Fibroblast of skin of abdomen (primary cell): Measurements from ENCODE around the gene C1GALT1C1L. TPM values are rescaled to one million over a fixed set of nuclear protein-coding genes. Genes with fewer than 3 reads are reported as not detected.
A peak's percentile ranks its signal among the peaks of the same experiment; 100 is the strongest.
"Not testable (repeated sequence)": the region's sequence is repeated elsewhere in the genome, so short reads cannot be mapped to it uniquely, and the experiment has no call there.

Source experiments
- DNase-seq: peaks from one replicate; pipeline ENCODE4 v3.0.0-alpha.2; 2013
- polyA plus RNA-seq, 2 experiments: library from polyadenylated mRNA; unstranded; fragments of 120-200 nt; gene quantifications; one replicate each; pipeline ENCODE4 v1.2.1, GENCODE V29; 2013; ENCODE audit not compliant: insufficient read length in 2 of 2

The C1GALT1C1L gene
- polyA plus RNA-seq (2013, experiment 1 of 2; ENCODE audit: insufficient read length), result 0.54 TPM
- 0.53 TPM for polyA plus RNA-seq (2013, experiment 2 of 2; ENCODE audit: insufficient read length)

DNA sequence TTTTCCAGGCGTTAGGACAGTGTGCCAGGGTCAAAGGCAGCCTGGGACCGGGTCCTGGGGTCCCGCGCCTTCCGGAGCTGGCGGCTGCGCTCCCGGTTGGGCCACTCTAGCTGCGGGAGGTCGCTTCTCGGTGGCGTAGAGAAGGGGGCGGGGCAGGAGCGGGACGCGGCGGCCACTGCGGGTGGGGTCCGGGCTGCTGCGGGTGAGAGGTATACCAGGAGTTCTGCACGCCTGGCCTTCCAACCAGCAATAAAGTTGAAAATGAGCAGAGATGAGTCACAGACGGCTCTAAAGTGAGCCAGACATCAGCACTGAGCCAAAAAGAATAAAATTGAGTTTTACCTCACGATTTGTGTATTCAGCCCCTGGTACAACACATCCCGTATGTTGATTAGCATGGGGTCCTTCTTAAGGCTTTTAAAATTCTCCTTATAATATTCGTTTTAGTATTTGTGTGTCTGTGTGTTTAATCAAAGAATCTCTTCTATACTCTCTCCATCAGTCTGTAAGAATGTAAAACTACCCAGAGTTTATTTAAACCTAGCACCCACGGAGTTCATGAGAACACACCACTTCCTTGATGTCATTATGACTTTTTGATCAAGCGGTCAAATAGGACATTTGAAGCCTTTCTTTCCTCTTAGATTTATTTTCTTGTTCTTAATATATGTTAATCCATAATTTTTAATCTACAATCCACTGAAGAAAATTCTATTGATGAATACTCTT is at the start of gene C1GALT1C1L:
C1GALT1C1L (minus strand) TSS at position 108 of the 729 bp plus-strand sequence; CDS start at position 1, 107 bp downstream.
- DNase-seq, result peak; percentile 70

DNA sequence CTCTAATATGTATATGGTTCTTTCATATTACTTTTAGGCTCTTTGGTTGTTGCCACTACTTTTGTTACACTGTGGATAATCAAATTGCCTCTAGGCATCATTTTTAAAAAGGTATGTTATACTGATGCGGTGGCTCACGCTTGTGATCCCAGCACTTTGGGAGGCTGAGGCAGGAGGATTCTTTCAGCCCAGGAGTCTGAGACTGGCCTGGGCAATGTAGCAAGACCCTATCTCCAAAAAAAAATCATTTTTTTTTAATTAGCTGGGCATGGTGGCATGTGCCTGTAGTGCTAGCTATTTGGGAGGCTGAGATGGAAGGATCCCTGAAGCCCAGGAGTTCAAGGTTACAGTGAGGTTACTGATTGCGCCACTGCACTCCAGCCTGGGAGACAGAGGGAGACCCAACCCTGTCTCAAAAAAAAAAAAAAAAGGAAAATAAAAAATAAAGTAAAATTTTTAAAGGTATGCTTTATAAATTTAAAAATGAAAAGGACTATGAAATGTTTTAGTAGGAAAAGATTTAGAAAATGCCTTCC is 49.5 kb upstream of the C1GALT1C1L start:
- no peak for DNase-seq

DNA sequence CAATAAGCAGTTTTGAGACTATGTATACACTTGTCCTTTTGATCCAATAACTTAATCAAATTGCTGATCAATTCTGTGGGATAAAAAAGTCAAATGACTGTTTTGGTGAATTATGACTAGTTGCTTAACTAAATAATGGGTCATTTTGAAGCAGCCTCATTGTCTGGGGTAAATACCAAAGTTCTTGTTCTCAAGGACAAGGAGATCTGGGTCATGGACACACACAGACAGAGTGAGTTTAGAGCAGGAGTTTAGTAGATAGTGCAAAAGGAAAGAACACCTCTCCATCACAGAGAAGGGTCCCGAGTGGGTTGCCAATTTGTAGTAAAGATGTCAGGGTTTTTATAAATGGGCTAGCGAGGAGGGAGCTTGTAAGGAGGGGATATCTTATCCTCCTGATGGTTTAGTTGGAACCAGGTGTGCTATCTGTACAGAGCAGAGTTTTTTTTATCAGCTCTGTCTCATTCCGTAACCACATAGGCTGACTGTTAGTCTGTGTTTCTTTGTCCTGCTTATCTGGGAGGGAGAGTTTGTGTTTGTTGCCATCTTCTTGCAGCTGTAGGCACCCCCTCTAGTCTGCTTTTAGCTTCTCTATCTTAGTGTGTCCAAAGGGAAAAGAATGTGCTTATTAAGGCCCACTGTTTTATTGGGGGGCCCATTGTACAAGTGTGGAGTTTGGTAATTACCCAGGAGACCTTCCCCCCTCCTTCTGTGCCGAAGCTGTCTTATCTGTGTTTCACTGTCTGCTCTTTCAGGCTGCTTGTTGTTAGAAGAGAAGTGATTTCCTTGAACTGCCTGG is 48.7 kb upstream of the C1GALT1C1L start:
- DNase-seq, result no peak

DNA sequence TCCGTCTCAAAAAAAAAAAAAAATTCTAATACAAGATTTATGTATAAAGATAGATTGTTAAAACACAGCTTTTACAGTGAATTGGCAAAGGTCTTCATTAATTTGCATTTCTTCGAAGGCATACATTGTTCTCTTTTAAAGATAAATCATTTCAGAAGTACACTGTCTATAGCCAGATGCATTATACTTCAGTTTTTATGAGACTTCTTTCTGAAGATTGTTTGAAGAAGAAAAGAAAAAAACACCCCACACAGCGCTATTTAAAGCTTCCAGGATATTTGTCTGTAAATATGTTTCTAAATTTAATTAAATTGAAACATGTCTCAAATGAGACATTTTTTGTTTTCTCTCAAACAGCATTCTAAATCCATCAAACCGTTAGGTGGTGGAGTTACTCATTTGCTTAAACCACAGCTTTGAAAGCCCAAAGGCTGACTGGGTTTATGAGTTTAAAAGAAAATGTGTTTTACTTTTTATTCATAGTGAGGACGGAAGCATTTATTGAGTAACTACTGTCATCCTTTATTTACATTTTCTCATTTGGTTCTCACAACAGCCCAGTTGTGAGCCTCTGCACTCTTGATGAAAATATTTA is 42.4 kb upstream of the C1GALT1C1L start:
- no peak for DNase-seq

DNA sequence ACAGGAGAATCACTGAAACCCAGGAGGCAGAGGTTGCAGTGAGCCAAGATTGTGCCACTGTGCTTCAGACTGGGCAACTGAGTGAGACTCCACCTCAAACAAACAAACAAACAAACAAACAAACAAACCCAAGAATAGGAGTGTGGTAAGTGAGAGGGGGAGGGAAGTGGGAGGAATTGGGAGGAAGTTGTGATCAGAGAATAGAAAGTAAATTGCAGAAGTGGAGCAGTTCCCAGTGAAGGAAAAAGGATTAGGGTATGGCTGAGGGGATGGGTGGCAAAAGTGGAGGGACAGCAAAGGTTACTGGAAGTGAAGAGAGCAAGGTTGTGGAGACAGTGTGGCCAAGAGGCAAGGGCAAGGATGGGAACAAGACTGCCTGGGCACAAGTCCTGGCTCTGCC is 41.1 kb upstream of the C1GALT1C1L start:
- DNase-seq, result no peak

DNA sequence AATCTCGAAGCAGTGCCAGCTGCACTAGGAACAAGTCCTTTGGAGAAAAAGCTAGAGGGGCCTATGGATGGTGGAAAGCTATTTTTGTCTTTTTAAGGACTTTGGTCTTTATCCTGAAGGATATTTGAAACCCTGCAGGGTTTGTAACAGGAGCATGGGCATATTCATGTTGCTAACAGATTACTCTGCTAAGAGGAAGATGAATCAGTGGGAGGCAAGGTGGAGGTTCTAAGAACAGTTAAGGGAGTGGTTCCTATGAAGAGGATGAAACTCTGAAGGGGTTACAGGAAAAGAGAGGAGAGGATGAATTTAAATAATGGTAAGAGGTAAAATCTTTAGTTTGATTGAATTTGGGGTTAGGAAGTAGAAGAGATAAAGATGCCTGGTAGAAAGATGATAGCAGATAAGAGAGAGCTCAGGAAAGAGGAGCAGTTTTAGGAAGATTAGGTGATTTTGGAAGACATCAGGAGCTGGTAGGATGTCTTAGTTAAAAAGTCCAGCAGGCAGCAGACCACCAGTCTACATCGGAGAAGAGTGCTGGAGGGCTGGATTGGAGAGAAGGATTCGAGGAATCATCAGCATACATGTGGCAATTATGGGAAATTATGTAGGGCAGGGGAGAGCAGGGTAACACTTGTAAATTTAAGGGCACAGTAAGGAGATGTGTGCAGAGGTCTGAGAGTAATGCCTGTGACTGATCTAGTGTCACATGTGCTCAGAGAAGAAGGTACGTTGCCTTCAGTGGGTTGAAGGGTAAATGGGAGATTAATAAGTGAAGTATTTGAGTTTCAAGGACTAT is 39.3 kb upstream of the C1GALT1C1L start:
- no peak for DNase-seq

DNA sequence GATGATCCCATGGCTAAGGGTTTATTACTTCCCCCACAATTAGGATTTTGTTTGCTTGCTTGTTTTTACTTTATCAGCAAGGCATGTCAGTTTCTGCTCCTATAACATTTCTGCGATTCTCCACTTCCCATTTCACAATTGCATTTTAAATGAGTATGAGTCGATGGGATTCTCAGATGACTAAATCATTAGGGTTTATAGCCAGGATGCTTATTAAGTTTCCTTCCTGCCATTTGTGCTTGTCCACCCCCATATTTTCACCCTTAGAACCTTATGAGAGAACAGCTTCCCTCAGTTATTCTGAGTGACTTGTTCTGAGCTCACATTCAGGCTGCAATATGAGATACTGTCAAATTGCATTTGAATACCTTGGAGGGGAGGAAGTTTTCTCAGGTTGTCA is 37.9 kb upstream of the C1GALT1C1L start:
- DNase-seq, result peak; percentile 51

DNA sequence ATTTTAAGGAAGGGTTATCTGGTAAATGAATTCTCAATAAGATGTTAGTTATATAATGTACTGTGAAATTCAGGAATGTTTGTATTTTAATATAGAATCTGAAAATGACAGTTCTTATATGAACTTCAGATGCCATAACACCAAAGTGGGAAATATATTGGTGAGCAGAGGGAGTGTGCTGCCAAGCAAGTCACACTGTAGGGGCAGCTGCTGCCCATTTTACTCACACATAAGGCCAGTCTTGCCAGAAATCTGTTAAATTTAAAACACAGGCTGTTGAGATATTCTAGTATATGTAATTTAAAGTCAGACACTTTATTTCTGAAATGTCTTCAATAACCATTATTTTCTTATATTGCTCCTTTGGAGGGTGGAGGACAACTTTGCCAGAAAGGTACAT is 34.6 kb upstream of the C1GALT1C1L start:
- DNase-seq, result no peak

- DNase-seq, result no peak
Observed at GRCh38 chr2:43708891-43709290, 32.7 kb upstream of the C1GALT1C1L start.

GRCh38 chr2:43708178-43708577 is 31.9 kb upstream of the C1GALT1C1L start:
- DNase-seq, result no peak

DNA sequence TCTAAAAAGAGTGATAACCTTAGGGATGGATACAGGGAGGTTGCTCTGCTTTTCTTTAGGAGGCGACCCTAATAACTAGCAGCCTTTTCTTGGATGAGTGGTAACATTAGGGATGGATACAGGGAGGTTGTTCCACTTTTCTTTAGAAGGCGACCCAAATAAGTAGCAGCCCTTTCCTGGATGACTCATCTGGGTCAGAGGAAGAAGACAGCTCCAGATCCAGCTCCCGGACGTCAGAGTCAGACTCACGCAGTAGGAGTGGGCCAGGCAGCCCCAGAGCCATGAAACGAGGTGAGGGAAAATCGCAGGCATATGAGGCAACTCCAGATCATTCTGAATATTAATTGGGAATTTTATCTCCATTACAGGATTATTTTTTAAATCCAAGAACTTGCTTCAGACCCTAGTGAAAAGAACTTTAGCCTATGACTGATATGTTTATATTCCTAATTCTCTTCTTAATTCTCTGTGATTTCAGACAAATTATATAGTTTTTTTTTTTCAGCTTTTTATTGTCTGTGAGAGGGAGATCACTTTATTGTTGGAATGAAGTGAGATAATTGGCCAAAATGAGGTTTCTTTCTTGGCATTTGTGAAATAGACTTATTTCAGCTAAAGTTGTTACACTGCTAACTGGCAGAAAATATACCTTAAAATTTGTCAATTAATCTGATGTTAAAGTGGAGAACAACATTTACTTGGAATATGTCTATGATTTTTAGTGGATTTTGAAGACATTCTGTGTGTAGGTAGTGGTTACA is 31.2 kb upstream of the C1GALT1C1L start:
- peak; percentile 48 for DNase-seq

DNA sequence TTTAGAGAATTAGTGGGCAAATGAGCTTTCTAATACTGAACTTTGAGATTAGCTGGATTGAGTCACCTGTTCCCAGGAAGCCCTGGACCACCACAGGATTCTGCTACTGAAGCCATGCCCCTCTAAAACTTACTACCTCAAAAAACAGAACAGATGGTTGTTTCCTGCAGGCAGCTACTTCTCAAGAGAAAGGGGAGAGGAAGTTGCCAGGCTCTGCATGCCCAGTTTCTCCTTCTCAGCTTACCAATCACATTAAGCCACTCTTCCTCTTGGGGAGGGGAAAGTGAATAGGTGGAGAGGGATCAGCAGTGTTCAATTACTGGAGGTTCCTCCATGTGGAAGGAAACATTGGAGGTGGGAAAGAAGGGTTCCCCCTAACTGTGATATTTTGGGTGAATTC is 24.9 kb upstream of the C1GALT1C1L start:
- no peak for DNase-seq

DNA sequence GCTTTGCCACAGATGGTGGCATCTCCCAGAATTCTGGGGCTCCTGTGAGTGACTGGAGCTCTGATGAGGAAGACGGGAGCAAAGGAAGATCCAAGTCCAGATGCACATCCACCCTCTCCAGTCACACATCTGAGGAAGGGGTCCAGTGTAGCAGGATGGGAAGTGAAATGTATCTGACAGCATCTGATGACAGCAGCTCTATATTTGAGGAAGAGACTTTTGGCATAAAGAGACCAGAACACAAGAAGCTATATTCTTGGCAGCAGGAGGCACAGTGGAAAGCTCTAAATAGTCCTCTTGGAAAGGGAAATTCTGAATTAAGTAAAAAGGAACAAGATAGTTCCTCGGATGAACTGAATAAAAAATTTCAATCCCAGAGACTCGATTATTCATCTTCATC is 23.5 kb upstream of the C1GALT1C1L start:
- no peak for DNase-seq

GRCh38 chr2:43698140-43698539 is 21.9 kb upstream of the C1GALT1C1L start:
- not testable (repeated sequence) for DNase-seq

GRCh38 chr2:43692428-43692994 is 16.3 kb upstream of the C1GALT1C1L start:
- DNase-seq, result no peak

- no peak for DNase-seq
Observed at GRCh38 chr2:43689999-43690398, 13.8 kb upstream of the C1GALT1C1L start.

DNA sequence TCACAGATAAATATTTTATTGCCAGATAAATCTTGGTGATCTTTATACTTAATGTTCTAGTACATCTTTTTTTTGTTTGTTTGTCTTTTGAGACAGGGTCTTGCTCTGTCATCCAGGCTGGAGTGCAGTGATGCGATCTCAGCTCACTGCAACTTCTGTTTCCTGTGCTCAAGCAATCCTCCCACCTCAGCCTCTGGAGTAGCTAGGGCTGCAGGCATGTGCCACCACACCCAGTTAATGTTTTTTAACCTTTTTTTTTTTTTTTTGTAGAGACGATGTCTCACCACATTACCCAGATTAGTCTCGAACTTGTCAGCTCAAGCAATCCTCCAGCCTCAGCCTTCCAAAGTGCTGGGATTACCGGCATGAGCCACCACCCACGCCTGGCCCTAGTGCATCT is 9.1 kb upstream of the C1GALT1C1L start:
- no peak for DNase-seq

GRCh38 chr2:43677783-43678182 is 1.6 kb upstream of the C1GALT1C1L start:
- not testable (repeated sequence) for DNase-seq

- no peak for DNase-seq
Observed at GRCh38 chr2:43675646-43676321, 445 bp downstream of the C1GALT1C1L start.

DNA sequence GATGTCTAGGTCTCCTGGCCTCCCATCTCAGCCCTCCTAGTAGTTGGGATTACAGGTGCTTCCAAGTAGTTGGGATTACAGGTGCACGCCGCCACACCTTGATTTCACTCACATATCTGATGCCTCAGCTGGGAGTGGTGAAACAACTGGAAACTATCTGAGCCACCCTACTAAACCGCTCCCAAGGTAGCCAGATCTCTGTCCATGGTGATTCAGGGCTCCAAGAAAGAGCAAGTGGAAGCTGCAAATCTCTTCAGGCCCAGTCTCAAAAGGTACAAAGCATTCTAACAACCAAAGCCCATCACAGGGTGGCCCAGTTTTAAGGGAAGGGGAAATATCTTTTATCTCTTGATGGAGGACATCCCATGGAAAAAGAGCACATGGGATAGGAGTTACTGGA is 19.0 kb downstream of the C1GALT1C1L start:
- no peak for DNase-seq
